CD4-positive, alpha-beta T cell (primary cell): ENCODE data around the gene EMSY. TPM values are rescaled to one million over a fixed set of nuclear protein-coding genes. Genes with fewer than 3 reads are reported as not detected.

ENCODE experiments used
- ATAC-seq: fragments of 200-7000 bp; cut with Tn5 transposase; one replicate; pipeline ENCODE4 v1.10.0; 2022; ENCODE audit warnings: mild to moderate bottlenecking; ENCODE audit not compliant: poor library complexity
- CTCF ChIA-PET: fragments of 350-600 bp; sonication (Branson Sonifier 250); formaldehyde crosslinking; loops from one replicate; lab custom pipeline; 2021; ENCODE audit warnings: antibody characterized with exemption, inconsistent platforms; lab: Charles Lee
- POLR2A ChIA-PET: fragments of 350-600 bp; sonication (Branson Sonifier 250); formaldehyde crosslinking; loops from one replicate; lab custom pipeline; 2021; ENCODE audit warnings: antibody characterized with exemption, inconsistent platforms; lab: Charles Lee
- DNase-seq, 14 experiments: peaks; one replicate each; pipeline ENCODE4 v3.0.0-alpha.2; 2013 to 2020; ENCODE audit warnings: mixed read lengths in 2 of 14
- H3K27ac ChIP-seq, 2 donors: one replicate each; pipeline versions ENCODE4 v1.5.1 to v1.7.0; 2013; ENCODE audit warnings: low read length in 2 of 2, low read depth in 1 of 2, mild to moderate bottlenecking in 1 of 2
- H3K27me3 ChIP-seq, 2 experiments: 1 replicate in 1 of 2; 2 replicates in 1 of 2; pipeline versions ENCODE4 v1.6.1 to v1.7.0; 2013; ENCODE audit warnings: low read length in 2 of 2, control low read depth in 1 of 2, mild to moderate bottlenecking in 1 of 2, moderate library complexity in 1 of 2; ENCODE audit not compliant: insufficient read depth in 2 of 2, control insufficient read depth in 1 of 2
- H3K36me3 ChIP-seq: one replicate; pipeline ENCODE4 v1.6.1; 2013; ENCODE audit warnings: low read length, control low read depth; ENCODE audit not compliant: insufficient read depth
- H3K4me1 ChIP-seq: one replicate; pipeline ENCODE4 v1.6.1; 2013; ENCODE audit warnings: low read length, control low read depth; ENCODE audit not compliant: insufficient read depth
- H3K4me3 ChIP-seq: one replicate; pipeline ENCODE4 v1.5.1; 2013; ENCODE audit warnings: mild to moderate bottlenecking, low read length, moderate library complexity
- H3K9me3 ChIP-seq, 2 experiments: 1 replicate in 1 of 2; 2 replicates in 1 of 2; pipeline versions ENCODE4 v1.6.1 to v1.7.0; 2013; ENCODE audit warnings: low read length in 2 of 2, mild to moderate bottlenecking in 2 of 2, control low read depth in 1 of 2, moderate library complexity in 1 of 2; ENCODE audit not compliant: control insufficient read depth in 1 of 2, insufficient read depth in 1 of 2
- H3K27ac Mint-ChIP-seq: one replicate; pipeline ENCODE4 v1.8.0; 2020; ENCODE audit warnings: mixed read lengths
- H3K27me3 Mint-ChIP-seq: one replicate; pipeline ENCODE4 v1.8.0; 2021; ENCODE audit warnings: mixed read lengths
- H3K36me3 Mint-ChIP-seq: one replicate; pipeline ENCODE4 v1.8.0; 2021; ENCODE audit warnings: low read depth, mixed read lengths
- H3K4me1 Mint-ChIP-seq: one replicate; pipeline ENCODE4 v1.8.0; 2021; ENCODE audit warnings: low read depth, mixed read lengths
- H3K4me3 Mint-ChIP-seq: one replicate; pipeline ENCODE4 v1.8.0; 2020; ENCODE audit warnings: mild to moderate bottlenecking, mixed read lengths
- H3K9me3 Mint-ChIP-seq: one replicate; pipeline ENCODE4 v1.8.0; 2020; ENCODE audit warnings: mixed read lengths
- CTCF ChIP-seq: fragments of 200-600 bp; IDR thresholded peaks from one replicate; pipeline ENCODE4 v1.8.0; 2022; ENCODE audit warnings: antibody characterized with exemption, mild to moderate bottlenecking
- intact Hi-C, 2 experiments: fragments of 100-400 bp; cut with DNase I in 1 of 2; cut with micrococcal nuclease in 1 of 2; formaldehyde crosslinking; loops; one replicate each; pipeline versions ENCODE4 v1.15.1 to v1.9.0; 2023 to 2025; cut with DNase I, micrococcal nuclease
- total RNA-seq, 174 experiments: library from RNA in 2 of 174; stranded (reverse) in 2 of 174; gene quantifications; one replicate each; pipeline ENCODE4 v1.2.3 and lab custom pipeline; 2021 to 2026

EMSY gene
- total RNA-seq, 2 experiments from 2014 or later, result 20.9 to 21.8 TPM

- no peaks in the 10 kb centered on the region for H3K27me3 Mint-ChIP-seq
- intact Hi-C loops, result loop anchor here in 1 of 2 experiments (5.0 kb wide), 1 partner anchor 131 kb away; no protein-coding TSS in a partner anchor
- ATAC-seq (no peak), DNase-seq (no peak)
- Histone ChIP-seq H3K4me3 (no peak overlapping the region), H3K4me1 (no peaks in the 10 kb centered on the region), H3K27ac (no peak overlapping the region), H3K27me3 (no peaks in the 10 kb centered on the region), H3K36me3 (peaks cover 10% of the 10 kb centered on the region), H3K9me3 (no peaks in the 10 kb centered on the region)
- H3K4me3 Mint-ChIP-seq, result no peak overlapping the region
- POLR2A ChIA-PET, result no interaction called here
- H3K9me3 Mint-ChIP-seq, result no peaks in the 10 kb centered on the region
- no peak overlapping the region for H3K27ac Mint-ChIP-seq
- CTCF ChIA-PET, result no interaction called here
- H3K36me3 Mint-ChIP-seq, result peaks cover 44% of the 10 kb centered on the region
- H3K4me1 Mint-ChIP-seq, result no peaks in the 10 kb centered on the region
- TF ChIP-seq CTCF, result peak; percentile 16
Measured at GRCh38 chr11:76551400-76551799, 106.6 kb downstream of the EMSY start.

GRCh38 chr11:76552987-76553386 is 108.2 kb downstream of the EMSY start:
- TF ChIP-seq CTCF, result no peak
- no peaks in the 10 kb centered on the region for H3K9me3 ChIP-seq
- Mint-ChIP-seq H3K27ac (no peak overlapping the region), H3K4me1 (no peaks in the 10 kb centered on the region), H3K36me3 (peaks cover 30% of the 10 kb centered on the region), H3K4me3 (no peak overlapping the region), H3K9me3 (no peaks in the 10 kb centered on the region), H3K27me3 (no peaks in the 10 kb centered on the region)
- H3K4me1 ChIP-seq, result no peaks in the 10 kb centered on the region
- peaks cover 7% of the 10 kb centered on the region for H3K36me3 ChIP-seq
- intact Hi-C loops, result loop anchor here in 1 of 2 experiments (5.0 kb wide), 1 partner anchor 129 kb away; no protein-coding TSS in a partner anchor
- H3K4me3 ChIP-seq, result no peak overlapping the region
- ChIA-PET CTCF (interaction anchor here (1.1 kb wide), 1 partner anchor 103 kb away, joined by 3 read pairs; no protein-coding TSS in a partner anchor), POLR2A (no interaction called here)
- no peak for ATAC-seq
- no peaks in the 10 kb centered on the region for H3K27me3 ChIP-seq
- no peak overlapping the region for H3K27ac ChIP-seq
- no peak for DNase-seq

GRCh38 chr11:76553554-76554476 is 109.0 kb downstream of the EMSY start:
- ChIA-PET POLR2A (no interaction called here), CTCF (interaction anchor here (1.1 kb wide), 1 partner anchor 102 kb away, joined by 3 read pairs; no protein-coding TSS in a partner anchor)
- H3K36me3 ChIP-seq, result peaks cover 4% of the 10 kb centered on the region
- no peak for TF ChIP-seq CTCF
- H3K9me3 ChIP-seq, result no peaks in the 10 kb centered on the region
- DNase-seq, result no peak
- no peak overlapping the region for H3K27ac ChIP-seq
- Mint-ChIP-seq H3K27me3 (no peaks in the 10 kb centered on the region), H3K36me3 (peaks cover 22% of the 10 kb centered on the region), H3K4me1 (no peaks in the 10 kb centered on the region), H3K9me3 (no peaks in the 10 kb centered on the region), H3K27ac (no peak overlapping the region), H3K4me3 (no peak overlapping the region)
- no peak overlapping the region for H3K4me3 ChIP-seq
- H3K27me3 ChIP-seq, result no peaks in the 10 kb centered on the region
- no peaks in the 10 kb centered on the region for H3K4me1 ChIP-seq
- intact Hi-C loops, result loop anchor here in 1 of 2 experiments (5.0 kb wide), 1 partner anchor 128 kb away; no protein-coding TSS in a partner anchor
- no peak for ATAC-seq
